SKM-1 treated with dmso at 0.1 percent for 144 hours (cell line): ENCODE measurements around the gene ADAP1.

ENCODE experiments used
- DNase-seq: peaks from one replicate; lab custom pipeline; 2025; ENCODE audit not compliant: unreplicated experiment; lab: John Stamatoyannopoulos, UW

Gene ADAP1

GRCh38 chr7:923108-924041, 31.1 kb downstream of the ADAP1 start:
- DNase-seq: peak; percentile 96

DNA sequence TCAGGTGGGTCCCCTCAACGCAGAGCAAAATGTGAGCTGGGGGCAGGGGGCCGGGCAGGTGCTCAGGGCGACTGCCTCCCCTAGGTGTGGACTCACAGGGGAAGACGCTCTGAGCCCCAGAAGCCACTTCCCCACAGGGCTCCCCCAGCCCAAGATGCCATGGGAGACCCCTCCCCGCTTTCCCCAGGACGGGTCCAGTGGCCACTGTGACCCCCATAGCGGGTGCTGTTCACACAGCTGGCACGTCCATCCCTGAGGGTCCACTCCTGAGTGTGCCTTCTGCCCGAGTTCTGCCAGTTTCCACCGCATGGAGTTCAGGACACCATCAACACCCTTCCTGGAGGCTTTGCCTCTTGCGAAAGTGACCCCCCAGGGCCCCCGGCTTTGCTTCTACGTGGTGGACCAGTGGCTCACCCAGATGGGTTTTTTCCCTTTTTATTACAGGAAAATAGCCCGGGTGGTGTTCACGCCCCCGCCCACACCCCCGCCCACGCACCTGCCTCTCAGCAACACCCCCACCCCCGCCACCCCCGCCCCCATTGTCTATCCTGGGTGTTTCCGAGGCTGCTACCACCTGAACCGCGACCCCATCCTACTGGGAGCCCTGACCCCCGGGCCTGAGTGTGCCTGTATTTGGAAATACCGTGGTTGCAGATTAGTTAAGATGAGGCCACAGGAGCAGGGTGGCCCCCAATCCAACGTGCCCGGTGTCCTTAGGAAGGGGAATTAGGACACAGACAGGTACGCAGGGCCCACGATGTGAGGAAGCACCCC, 32.0 kb downstream of the ADAP1 start:
- no peak for DNase-seq

DNA sequence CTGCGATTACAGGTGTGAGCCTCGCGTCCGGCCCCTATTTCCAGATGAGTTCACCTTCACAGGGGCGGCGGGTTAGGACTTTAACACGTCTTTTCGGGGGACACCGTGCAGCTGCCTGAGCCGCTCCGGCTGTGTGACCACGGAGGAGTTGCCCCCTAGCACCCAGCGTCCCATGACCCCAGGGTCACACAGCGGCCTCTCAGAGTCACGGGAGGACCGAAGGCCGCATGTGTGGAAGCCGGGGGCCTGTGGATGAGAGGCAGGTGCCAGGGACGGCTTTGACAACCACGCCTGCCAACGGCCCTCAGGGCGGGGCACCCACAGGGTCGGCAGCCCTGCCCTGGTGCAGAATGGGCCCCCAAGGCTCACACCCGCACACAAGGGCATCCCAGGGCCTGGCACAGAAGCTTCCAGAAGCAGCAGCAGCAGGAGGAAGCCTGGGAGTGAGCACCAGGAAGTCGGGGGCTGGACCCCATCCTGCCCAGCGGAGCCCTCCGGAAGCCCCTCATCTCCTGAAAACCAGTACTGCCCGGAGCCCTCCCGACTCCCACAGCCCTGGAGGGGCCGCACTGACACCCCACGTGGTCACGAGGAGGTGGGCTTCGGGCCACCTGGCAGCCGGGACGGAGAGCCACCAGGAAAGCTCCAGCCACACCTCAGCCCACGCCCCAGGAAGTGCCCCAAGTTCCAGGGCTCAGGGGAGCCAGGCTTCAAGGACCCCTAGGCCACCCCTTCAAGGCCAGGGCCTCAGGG, 32.7 kb downstream of the ADAP1 start:
- no peak for DNase-seq

GRCh38 chr7:921071-921461, 33.4 kb downstream of the ADAP1 start:
- no peak for DNase-seq

- no peak for DNase-seq
Measured at GRCh38 chr7:920351-921070, 34.0 kb downstream of the ADAP1 start.

GRCh38 chr7:919924-920341, 34.5 kb downstream of the ADAP1 start:
- no peak for DNase-seq

GRCh38 chr7:919114-919442, 35.4 kb downstream of the ADAP1 start:
- no peak for DNase-seq

GRCh38 chr7:918441-919113, 35.9 kb downstream of the ADAP1 start:
- no peak for DNase-seq

DNA sequence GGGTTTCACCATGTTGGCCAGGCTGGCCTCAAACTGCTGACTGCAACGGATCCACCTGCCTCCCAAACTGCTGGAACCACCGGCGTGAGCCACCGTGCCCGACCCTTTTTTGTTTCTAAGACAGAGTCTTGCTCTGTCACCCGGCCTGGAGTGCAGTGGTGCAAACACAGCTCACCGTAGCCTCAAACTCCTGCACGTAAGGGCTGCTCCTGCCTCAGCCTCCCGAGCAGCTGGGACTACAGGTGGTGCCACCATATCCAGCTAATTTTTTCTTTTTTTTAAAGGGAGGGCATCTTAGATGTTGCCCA, 36.4 kb downstream of the ADAP1 start:
- DNase-seq: no peak

GRCh38 chr7:917255-918117, 37.0 kb downstream of the ADAP1 start:
- no peak for DNase-seq

GRCh38 chr7:916291-916941, 38.1 kb downstream of the ADAP1 start:
- DNase-seq: no peak

- DNase-seq: no peak
Measured at GRCh38 chr7:915291-916218, 38.9 kb downstream of the ADAP1 start.

DNA sequence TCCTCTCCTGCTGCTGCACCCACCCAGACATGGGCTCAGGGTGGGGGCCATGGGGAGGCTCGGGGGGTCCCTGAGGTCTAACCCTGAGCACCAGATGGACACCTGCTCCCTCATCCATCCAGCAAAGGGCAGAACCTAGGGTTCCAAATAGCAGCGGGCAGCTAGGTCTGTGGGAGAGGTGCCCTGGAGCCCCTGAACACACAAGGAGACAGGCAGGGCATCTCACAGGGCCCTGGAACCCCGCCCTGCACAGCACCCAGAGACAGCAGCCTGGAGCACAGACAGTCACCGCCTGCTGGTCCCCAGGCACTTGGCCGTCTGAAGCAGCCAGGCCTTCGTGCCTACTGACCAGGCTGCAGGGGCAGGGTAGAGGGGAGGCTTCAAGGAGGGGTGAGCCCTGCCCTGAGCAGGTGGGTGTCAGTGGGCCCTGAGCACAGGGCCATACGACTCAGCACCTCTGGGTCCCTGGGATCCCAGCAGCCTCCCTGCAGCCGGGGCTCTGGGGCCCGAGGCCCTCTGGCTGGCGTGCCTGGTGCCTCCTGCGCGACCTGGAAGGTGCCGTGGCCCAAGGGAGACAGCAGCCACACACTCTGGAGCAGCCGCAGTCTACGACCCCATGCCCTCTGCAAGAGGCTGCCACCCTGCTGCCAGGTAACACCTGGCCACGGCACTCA, 39.8 kb downstream of the ADAP1 start:
- DNase-seq: no peak

- DNase-seq: no peak
Measured at GRCh38 chr7:913736-914520, 40.6 kb downstream of the ADAP1 start.

GRCh38 chr7:911791-912480, 42.5 kb downstream of the ADAP1 start:
- no peak for DNase-seq

DNA sequence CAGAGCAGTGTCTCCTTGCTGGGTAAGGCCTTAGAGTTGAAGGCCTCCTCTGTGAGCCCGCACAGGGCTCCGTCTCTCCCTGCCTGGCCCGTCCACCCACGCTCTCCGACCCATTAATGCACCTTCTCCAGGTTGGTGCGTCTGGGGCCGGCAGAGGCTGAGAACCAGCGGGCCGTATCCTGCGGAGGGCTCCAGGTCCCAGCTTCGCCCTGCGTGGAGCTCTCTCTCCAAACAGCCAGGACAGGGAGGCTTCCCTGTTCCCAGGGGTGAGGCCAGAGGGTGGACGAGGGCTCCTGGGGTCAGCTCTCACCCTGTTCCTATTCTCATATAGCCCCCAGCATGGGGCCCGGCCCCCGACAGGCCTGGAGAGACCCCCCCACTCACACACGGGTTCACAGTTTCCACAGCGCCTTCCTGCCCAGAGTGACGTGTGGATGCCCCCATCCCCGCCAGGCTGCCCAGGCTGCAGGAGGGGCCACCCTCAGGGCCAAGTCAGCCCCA, 43.5 kb downstream of the ADAP1 start:
- DNase-seq: no peak
